KMS-11 (cell line): ENCODE measurements around the gene INO80D.

ENCODE experiments used
- H2AFZ ChIP-seq: fragments of 200-600 bp; sonication (generic); 2 replicates; pipeline ENCODE4 v1.6.1; 2016; ENCODE audit warnings: antibody characterized with exemption, mixed run types, low read depth
- H3K27ac ChIP-seq: fragments of 200-600 bp; sonication (generic); 2 replicates; pipeline ENCODE4 v1.6.1; 2016; ENCODE audit warnings: mild to moderate bottlenecking, mixed run types
- H3K27me3 ChIP-seq: fragments of 200-600 bp; sonication (generic); 2 replicates; pipeline ENCODE4 v1.6.1; 2017; ENCODE audit warnings: mild to moderate bottlenecking, low read depth, mixed run types, moderate library complexity; ENCODE audit not compliant: insufficient read depth
- H3K36me3 ChIP-seq: fragments of 200-600 bp; sonication (generic); 2 replicates; pipeline ENCODE4 v1.6.1; 2017; ENCODE audit warnings: mild to moderate bottlenecking, mixed run types; ENCODE audit not compliant: insufficient read depth
- H3K4me1 ChIP-seq: fragments of 200-600 bp; sonication (generic); 2 replicates; pipeline ENCODE4 v1.6.1; 2016; ENCODE audit warnings: mild to moderate bottlenecking, low read depth, mixed run types; ENCODE audit not compliant: poor library complexity, severe bottlenecking
- H3K4me2 ChIP-seq: fragments of 200-600 bp; sonication (generic); 2 replicates; pipeline ENCODE4 v1.7.0; 2016; ENCODE audit warnings: mild to moderate bottlenecking, mixed run types
- H3K4me3 ChIP-seq: fragments of 200-600 bp; sonication (generic); IDR thresholded peaks from 2 replicates; pipeline ENCODE4 v1.6.1; 2017; ENCODE audit warnings: low read depth, low read length, mixed read lengths; ENCODE audit not compliant: insufficient read depth
- H3K79me2 ChIP-seq: fragments of 200-600 bp; sonication (generic); 2 replicates; pipeline ENCODE4 v1.6.1; 2016; ENCODE audit warnings: low read depth, mixed run types; ENCODE audit not compliant: insufficient read depth
- H3K9ac ChIP-seq: fragments of 200-600 bp; sonication (generic); 2 replicates; pipeline ENCODE4 v1.6.1; 2016; ENCODE audit warnings: mild to moderate bottlenecking, mixed run types
- H4K20me1 ChIP-seq: fragments of 200-600 bp; sonication (generic); 2 replicates; pipeline ENCODE4 v1.6.1; 2016; ENCODE audit warnings: mild to moderate bottlenecking, mixed run types; ENCODE audit not compliant: insufficient read depth
- CTCF ChIP-seq: fragments of 200-600 bp; sonication (generic); conservative IDR thresholded peaks from 2 replicates; pipeline ENCODE4 v1.6.1; 2017; ENCODE audit warnings: low read depth, mild to moderate bottlenecking, antibody characterized with exemption, low read length, moderate library complexity, mixed read lengths

INO80D gene

GRCh38 chr2:206084870-206085741 is 868 bp downstream of the INO80D start:
- peaks cover 5% of the 10 kb centered on the region for H4K20me1 ChIP-seq
- TF ChIP-seq CTCF = no peak
- peaks cover 23% of the 10 kb centered on the region for H3K4me1 ChIP-seq
- no peaks in the 10 kb centered on the region for H3K36me3 ChIP-seq
- peak overlapping the region; percentile 84 for H2AFZ ChIP-seq
- peaks cover 57% of the 10 kb centered on the region for H3K79me2 ChIP-seq
- H3K4me3 ChIP-seq = peak overlapping the region; percentile 93
- no peaks in the 10 kb centered on the region for H3K27me3 ChIP-seq
- H3K9ac ChIP-seq = peak overlapping the region; percentile 99
- H3K4me2 ChIP-seq = peak overlapping the region; percentile 99
- peak overlapping the region; percentile 93 for H3K27ac ChIP-seq

- H3K9ac ChIP-seq = peak overlapping the region; percentile 99
- H3K4me1 ChIP-seq = peaks cover 23% of the 10 kb centered on the region
- no peak for TF ChIP-seq CTCF
Observed at GRCh38 chr2:206084439-206084869, 1.5 kb downstream of the INO80D start.

GRCh38 chr2:206083602-206084438 is 2.2 kb downstream of the INO80D start:
- peak overlapping the region; percentile 99 for H3K4me2 ChIP-seq
- no peaks in the 10 kb centered on the region for H3K36me3 ChIP-seq
- H4K20me1 ChIP-seq = peaks cover 5% of the 10 kb centered on the region
- peak overlapping the region; percentile 71; the same call in 1 of the 2 replicates for H2AFZ ChIP-seq
- H3K27me3 ChIP-seq = no peaks in the 10 kb centered on the region
- H3K79me2 ChIP-seq = peaks cover 70% of the 10 kb centered on the region
- H3K27ac ChIP-seq = peak overlapping the region; percentile 93; the same call in 1 of the 2 replicates
- H3K9ac ChIP-seq = peak overlapping the region; percentile 99; the same call in 1 of the 2 replicates
- H3K4me3 ChIP-seq = peak overlapping the region; percentile 93
- TF ChIP-seq CTCF = no peak
- H3K4me1 ChIP-seq = peaks cover 23% of the 10 kb centered on the region

More at GRCh38 chr2:206084439-206084869, 1.5 kb downstream of the INO80D start:
- Histone ChIP-seq H3K4me3 (peak overlapping the region; percentile 93), H3K36me3 (no peaks in the 10 kb centered on the region), H4K20me1 (peaks cover 5% of the 10 kb centered on the region), H3K27ac (peak overlapping the region; percentile 93), H3K79me2 (peaks cover 64% of the 10 kb centered on the region), H3K27me3 (no peaks in the 10 kb centered on the region), H3K4me2 (peak overlapping the region; percentile 99), H2AFZ (peak overlapping the region; percentile 71)

GRCh38 chr2:206082298-206082843 is 3.6 kb downstream of the INO80D start:
- Histone ChIP-seq H2AFZ (no peak overlapping the region), H3K36me3 (no peaks in the 10 kb centered on the region), H3K4me3 (no peak overlapping the region), H3K9ac (no peak overlapping the region), H3K4me1 (peaks cover 16% of the 10 kb centered on the region), H3K79me2 (peaks cover 76% of the 10 kb centered on the region), H3K4me2 (no peak overlapping the region; the same call in 1 of the 2 replicates), H3K27me3 (no peaks in the 10 kb centered on the region), H4K20me1 (peaks cover 5% of the 10 kb centered on the region), H3K27ac (no peak overlapping the region)
- no peak for TF ChIP-seq CTCF
